Astrocyte of the cerebellum (primary cell): ENCODE measurements around the gene PPWD1.

Source experiments
- DNase-seq: peaks from one replicate; pipeline ENCODE4 v3.0.0-alpha.2; 2011; ENCODE audit warnings: low read depth
- H3K4me3 ChIP-seq: 2 replicates; pipeline ENCODE4 v1.5.1; 2011; ENCODE audit warnings: mild to moderate bottlenecking, low read depth, low read length, moderate library complexity
- in situ Hi-C: cut with HindIII; loops from 2 replicates; pipeline ENCODE4 v1.10.0; 2017; ENCODE audit warnings: low sequenced_read_pairs
- TF ChIP-seq, protein P1 (sequence below): IDR thresholded peaks from 2 replicates; pipeline ENCODE4 v1.5.1; 2012; ENCODE audit warnings: low read length, low read depth, moderate library complexity, mild to moderate bottlenecking; ENCODE audit errors: missing control alignments

Gene PPWD1

DNA sequence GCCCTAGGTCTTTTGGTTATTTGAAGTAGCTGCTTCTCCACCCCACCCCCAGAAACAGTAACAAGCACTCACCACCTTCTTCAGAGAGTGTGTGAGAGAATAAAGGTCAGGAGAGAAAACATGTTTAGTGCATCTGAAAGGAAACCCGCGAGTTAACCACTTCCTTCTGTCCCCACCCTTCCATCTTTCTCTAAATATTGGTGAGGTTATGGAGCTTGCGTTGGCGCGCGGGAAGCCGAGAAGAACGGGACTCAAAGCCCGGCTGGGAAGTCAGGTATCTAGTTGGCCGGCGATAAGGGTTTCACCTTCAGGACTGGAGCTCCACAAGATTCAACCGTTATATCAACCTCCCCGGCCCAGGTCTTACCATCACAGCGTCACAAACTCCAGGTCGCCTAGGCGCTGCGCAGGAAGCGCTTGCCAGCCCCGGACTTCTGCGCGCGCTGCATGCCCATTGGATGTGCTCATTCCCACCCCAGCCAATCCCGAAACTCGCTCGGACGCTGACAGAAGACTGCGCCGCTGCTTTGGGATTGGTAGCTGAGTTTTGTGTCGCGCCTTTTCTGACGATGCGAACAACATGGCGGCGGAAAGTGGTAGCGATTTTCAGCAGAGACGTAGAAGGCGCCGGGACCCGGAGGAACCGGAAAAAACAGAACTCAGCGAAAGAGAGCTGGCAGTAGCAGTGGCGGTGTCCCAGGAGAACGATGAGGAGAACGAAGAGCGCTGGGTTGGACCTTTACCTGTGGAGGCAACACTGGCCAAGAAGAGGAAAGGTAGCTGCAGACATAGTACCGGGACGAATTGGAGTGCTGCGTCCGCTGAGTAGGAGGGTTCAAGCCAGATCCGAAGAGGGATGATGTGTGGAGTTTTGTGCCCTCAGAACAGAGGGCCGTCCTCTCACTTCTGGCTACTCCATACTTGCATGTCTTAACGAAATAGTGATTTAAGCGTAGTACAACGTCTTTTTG, at the start of gene PPWD1, which contains the start of gene CENPK:
Gene PPWD1 (plus strand): TSS at position 566 of the 971 bp plus-strand sequence. CDS start 15 bp downstream, at position 581.
Gene CENPK (minus strand): TSS at position 438 of the 971 bp plus-strand sequence. CDS start 8,261 bp downstream, outside the sequence.
- in situ Hi-C loops, result no loop called here
- TF ChIP-seq, protein P1, sequence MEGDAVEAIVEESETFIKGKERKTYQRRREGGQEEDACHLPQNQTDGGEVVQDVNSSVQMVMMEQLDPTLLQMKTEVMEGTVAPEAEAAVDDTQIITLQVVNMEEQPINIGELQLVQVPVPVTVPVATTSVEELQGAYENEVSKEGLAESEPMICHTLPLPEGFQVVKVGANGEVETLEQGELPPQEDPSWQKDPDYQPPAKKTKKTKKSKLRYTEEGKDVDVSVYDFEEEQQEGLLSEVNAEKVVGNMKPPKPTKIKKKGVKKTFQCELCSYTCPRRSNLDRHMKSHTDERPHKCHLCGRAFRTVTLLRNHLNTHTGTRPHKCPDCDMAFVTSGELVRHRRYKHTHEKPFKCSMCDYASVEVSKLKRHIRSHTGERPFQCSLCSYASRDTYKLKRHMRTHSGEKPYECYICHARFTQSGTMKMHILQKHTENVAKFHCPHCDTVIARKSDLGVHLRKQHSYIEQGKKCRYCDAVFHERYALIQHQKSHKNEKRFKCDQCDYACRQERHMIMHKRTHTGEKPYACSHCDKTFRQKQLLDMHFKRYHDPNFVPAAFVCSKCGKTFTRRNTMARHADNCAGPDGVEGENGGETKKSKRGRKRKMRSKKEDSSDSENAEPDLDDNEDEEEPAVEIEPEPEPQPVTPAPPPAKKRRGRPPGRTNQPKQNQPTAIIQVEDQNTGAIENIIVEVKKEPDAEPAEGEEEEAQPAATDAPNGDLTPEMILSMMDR, result no peak
- peak within 1 kb of the TSS; percentile 95 for H3K4me3 ChIP-seq
- DNase-seq, result peak; percentile 91

DNA sequence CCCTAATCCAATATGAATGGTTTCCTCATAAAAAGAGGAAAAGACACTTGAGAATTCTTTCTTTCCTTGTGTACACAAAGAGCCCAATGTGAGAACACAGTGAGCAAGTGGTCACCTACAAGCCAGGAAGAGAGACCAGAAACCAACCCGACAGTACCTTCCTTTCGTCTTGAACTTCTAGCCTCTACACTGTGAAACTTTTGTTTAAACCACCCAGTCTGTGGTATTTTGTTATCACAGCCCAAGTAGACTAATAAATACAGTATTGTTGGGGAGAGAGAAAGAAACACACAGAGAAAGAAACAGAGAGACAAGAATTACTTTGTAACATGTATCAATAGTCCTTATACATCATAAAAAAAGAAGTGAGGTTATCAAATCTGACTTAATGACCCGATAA, 37.4 kb upstream of the PPWD1 start:
- TF ChIP-seq, protein P1, result no peak
- in situ Hi-C loops, result no loop called here
- H3K4me3 ChIP-seq, result no peak overlapping the region
- DNase-seq, result no peak

DNA sequence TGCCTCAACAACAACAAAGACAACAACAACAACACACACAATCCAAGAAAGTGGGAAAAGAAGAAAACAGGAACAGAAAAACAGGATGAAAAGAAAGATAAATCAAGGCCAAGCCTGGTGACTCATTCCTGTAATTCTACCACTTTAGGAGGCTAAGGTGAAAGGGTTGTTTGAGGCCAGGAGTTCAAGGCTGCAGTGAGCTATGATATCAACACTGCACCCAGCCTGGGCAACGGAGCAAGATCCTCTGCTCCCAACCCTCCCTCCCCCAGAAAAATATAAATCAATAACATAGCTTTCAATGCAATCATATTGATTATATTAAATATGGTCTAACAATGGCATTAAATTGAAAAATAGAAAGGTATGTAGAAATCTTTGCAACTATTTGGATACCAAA, 32.2 kb upstream of the PPWD1 start:
- TF ChIP-seq, protein P1, result no peak
- DNase-seq, result no peak
- no peak overlapping the region for H3K4me3 ChIP-seq
- in situ Hi-C loops, result no loop called here

DNA sequence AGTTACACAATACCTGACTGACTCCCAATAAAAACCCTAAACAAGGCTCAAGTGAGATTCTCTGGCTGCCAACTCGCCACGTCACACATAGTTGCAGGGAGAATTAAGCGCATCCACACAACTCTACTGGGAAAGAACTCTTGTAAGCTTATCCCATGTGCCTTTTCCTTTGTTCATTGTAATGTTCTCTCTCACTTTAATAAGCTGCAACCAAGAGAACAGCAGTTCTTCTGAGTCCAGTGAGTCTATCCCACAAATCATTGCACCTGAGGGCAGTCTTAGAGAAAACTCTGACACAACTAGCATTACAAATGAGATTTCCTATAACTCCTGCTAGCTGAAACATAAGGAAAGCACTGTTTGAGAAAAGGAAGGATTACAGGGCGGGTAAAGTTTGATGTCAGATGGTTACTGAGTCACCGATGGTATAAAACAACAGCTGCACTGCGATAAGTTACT, 27.5 kb upstream of the PPWD1 start:
- in situ Hi-C loops, result no loop called here
- no peak for DNase-seq
- no peak overlapping the region for H3K4me3 ChIP-seq
- TF ChIP-seq, protein P1, result no peak

DNA sequence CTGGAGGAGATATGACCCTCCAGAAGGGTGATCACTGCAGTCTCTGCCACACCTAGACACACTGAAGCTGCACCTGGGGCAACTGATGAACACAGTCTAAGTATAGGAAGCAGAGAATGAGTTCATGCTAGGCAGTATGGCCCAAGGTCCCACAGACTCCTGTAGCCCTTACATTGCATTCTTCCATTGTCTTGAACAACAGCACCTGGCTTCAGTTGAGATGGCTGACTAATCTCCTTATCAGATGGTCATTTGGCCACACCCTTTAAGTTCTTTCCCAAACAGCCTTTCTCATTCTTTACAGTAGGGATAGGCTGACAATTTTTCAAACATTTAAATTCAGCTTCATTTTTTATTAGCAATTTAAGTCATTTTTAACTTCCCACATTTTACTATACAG, 23.3 kb upstream of the PPWD1 start:
- DNase-seq, result no peak
- TF ChIP-seq, protein P1, result no peak
- in situ Hi-C loops, result no loop called here
- H3K4me3 ChIP-seq, result no peak overlapping the region

DNA sequence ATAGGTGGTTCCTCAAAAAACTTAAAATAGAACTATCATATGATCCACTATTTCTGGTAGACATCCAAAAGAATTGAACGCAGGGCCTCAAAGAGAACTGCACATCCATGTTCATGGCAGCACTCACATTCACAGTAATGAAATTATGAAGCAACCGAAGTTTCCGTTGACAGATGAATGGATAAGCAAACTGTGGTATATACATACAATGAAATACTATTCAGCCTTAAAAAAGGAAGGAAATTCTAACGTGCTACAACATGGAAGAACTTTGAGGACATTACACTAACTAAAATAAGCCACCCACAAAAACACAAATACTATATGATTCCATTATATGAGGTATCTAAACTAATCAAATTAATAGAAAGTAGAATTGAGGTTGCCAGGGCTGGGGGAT, 18.6 kb upstream of the PPWD1 start:
- in situ Hi-C loops, result no loop called here
- TF ChIP-seq, protein P1, result no peak
- DNase-seq, result no peak

More for the DNA sequence above, 18.6 kb upstream of the PPWD1 start:
- no peak overlapping the region for H3K4me3 ChIP-seq
